B cell (primary cell): ENCODE data around the gene SLC13A2. TPM values are rescaled to one million over a fixed set of nuclear protein-coding genes. Genes with fewer than 3 reads are reported as not detected.
A peak's percentile ranks its signal among the peaks of the same experiment; 100 is the strongest.

Source experiments
- ATAC-seq: fragments of 200-7000 bp; cut with Tn5 transposase; one replicate; pipeline ENCODE4 v1.10.0; 2021; ENCODE audit warnings: low read depth, mild to moderate bottlenecking, moderate number of reproducible peaks, moderate library complexity
- CTCF ChIA-PET: fragments of 350-600 bp; sonication (Branson Sonifier 250); formaldehyde crosslinking; loops from one replicate; lab custom pipeline; 2021; ENCODE audit warnings: antibody characterized with exemption, inconsistent platforms; lab: Charles Lee
- POLR2A ChIA-PET: fragments of 350-600 bp; sonication (Branson Sonifier 250); formaldehyde crosslinking; loops from one replicate; lab custom pipeline; 2021; ENCODE audit warnings: antibody characterized with exemption; lab: Charles Lee
- DNase-seq: peaks from one replicate; pipeline ENCODE4 v3.0.0; 2013
- H2AFZ ChIP-seq: 2 replicates; pipeline ENCODE4 v1.6.1; 2012; ENCODE audit warnings: mild to moderate bottlenecking, low read depth, low read length; ENCODE audit not compliant: insufficient read depth, poor library complexity, severe bottlenecking
- H3K27ac ChIP-seq, 2 donors: 1 replicate in 1 of 2; 2 replicates in 1 of 2; pipeline ENCODE4 v1.5.1; 2012 to 2013; ENCODE audit warnings: low read length in 2 of 2, mild to moderate bottlenecking in 2 of 2, moderate library complexity in 1 of 2
- H3K27me3 ChIP-seq, 4 experiments: fragments of 200-600 bp in 1 of 4; sonication (generic) in 1 of 4; replicated peaks in 1 of 4; 1 replicate in 2 of 4; 2 replicates in 2 of 4; pipeline versions ENCODE4 v1.6.1 to v1.7.0; 2013 to 2016; ENCODE audit warnings: low read length in 3 of 4, mild to moderate bottlenecking in 2 of 4, mixed read lengths in 1 of 4, moderate library complexity in 1 of 4; ENCODE audit not compliant: insufficient read depth in 4 of 4, control insufficient read depth in 3 of 4; ENCODE audit errors: control extremely low read depth in 1 of 4
- H3K36me3 ChIP-seq, 2 experiments: replicated peaks in 1 of 2; 1 replicate in 1 of 2; 2 replicates in 1 of 2; pipeline versions ENCODE4 v1.6.1 to v1.7.1; 2013; ENCODE audit warnings: low read length in 1 of 2; ENCODE audit not compliant: insufficient read depth in 2 of 2, control insufficient read depth in 1 of 2; ENCODE audit errors: control extremely low read depth in 1 of 2, extremely low read depth in 1 of 2
- H3K4me1 ChIP-seq, 2 donors: fragments of 200-600 bp in 1 of 2; sonication (generic) in 1 of 2; 1 replicate in 1 of 2; 2 replicates in 1 of 2; pipeline versions ENCODE4 v1.5.1 to v1.6.1; 2013 to 2017; ENCODE audit warnings: low read length in 2 of 2; ENCODE audit not compliant: control insufficient read depth in 2 of 2, insufficient read depth in 2 of 2
- H3K4me2 ChIP-seq: replicated peaks from 2 replicates; pipeline ENCODE3; 2012; ENCODE audit warnings: mild to moderate bottlenecking, low read depth, low read length; ENCODE audit not compliant: poor library complexity, severe bottlenecking
- H3K4me3 ChIP-seq, 5 experiments: fragments of 200-600 bp in 1 of 5; sonication (generic) in 1 of 5; 1 replicate in 3 of 5; 2 replicates in 2 of 5; pipeline versions ENCODE4 v1.5.1 to v1.7.0; 2011 to 2016; ENCODE audit warnings: low read length in 4 of 5, mild to moderate bottlenecking in 4 of 5, low read depth in 2 of 5, control low read depth in 1 of 5, moderate library complexity in 1 of 5; ENCODE audit not compliant: insufficient read depth in 1 of 5; ENCODE audit errors: control extremely low read depth in 1 of 5, extremely low read depth in 1 of 5
- H3K79me2 ChIP-seq: fragments of 200-600 bp; sonication (generic); one replicate; pipeline ENCODE4 v1.6.0; 2016; ENCODE audit warnings: low read length; ENCODE audit not compliant: control insufficient read depth, insufficient read depth
- H3K9ac ChIP-seq: fragments of 200-600 bp; sonication (generic); 2 replicates; pipeline ENCODE4 v1.6.1; 2017; ENCODE audit warnings: mild to moderate bottlenecking, low read length, moderate library complexity
- H3K9me3 ChIP-seq, 3 donors: one replicate each; pipeline versions ENCODE4 v1.6.1 to v1.7.1; 2013; ENCODE audit warnings: low read length in 2 of 3; ENCODE audit not compliant: control insufficient read depth in 2 of 3, insufficient read depth in 1 of 3; ENCODE audit errors: control extremely low read depth in 1 of 3
- H4K20me1 ChIP-seq: 2 replicates; pipeline ENCODE4 v1.6.0; 2012; ENCODE audit warnings: mild to moderate bottlenecking, low read length; ENCODE audit not compliant: insufficient read depth, control insufficient read depth, poor library complexity, severe bottlenecking
- H3K27ac Mint-ChIP-seq: one replicate; pipeline ENCODE4 v1.8.0; 2021; ENCODE audit warnings: mixed read lengths
- H3K27me3 Mint-ChIP-seq: one replicate; pipeline ENCODE4 v1.8.0; 2021; ENCODE audit warnings: mixed read lengths
- H3K4me1 Mint-ChIP-seq: one replicate; pipeline ENCODE4 v1.8.0; 2021; ENCODE audit warnings: mixed read lengths
- H3K4me3 Mint-ChIP-seq: one replicate; pipeline ENCODE4 v1.8.0; 2021; ENCODE audit warnings: mixed read lengths
- H3K9me3 Mint-ChIP-seq: one replicate; pipeline ENCODE4 v1.8.0; 2022; ENCODE audit warnings: mixed read lengths; ENCODE audit not compliant: insufficient read depth
- CTCF ChIP-seq: fragments of 200-600 bp; IDR thresholded peaks from one replicate; pipeline ENCODE4 v1.8.0; 2022; ENCODE audit warnings: antibody characterized with exemption, mild to moderate bottlenecking
- EZH2 ChIP-seq: IDR thresholded peaks from 2 replicates; pipeline ENCODE4 v1.6.1; 2012; ENCODE audit warnings: borderline replicate concordance, low read depth, mild to moderate bottlenecking, moderate library complexity, low read length; ENCODE audit not compliant: insufficient read depth, poor library complexity, severe bottlenecking
- WGBS: methylation state at CpG from one replicate; pipeline ENCODE4 v1.1.5; 2013; ENCODE audit warnings: missing lambda C conversion rate; ENCODE audit not compliant: insufficient coverage; 5-methylcytosine and 5-hydroxymethylcytosine counted together
- intact Hi-C: fragments of 100-400 bp; cut with micrococcal nuclease; formaldehyde crosslinking; loops from one replicate; pipeline ENCODE4 v1.10.0; 2022
- polyA plus RNA-seq: library from polyadenylated mRNA; depleted of rRNA; stranded (reverse); fragments of >200 nt; gene quantifications from 2 replicates; pipeline ENCODE4 v1.2.3, GENCODE V29; 2012
- total RNA-seq, 2 donors: library from RNA; stranded (reverse); fragments of 120-200 nt in 1 of 2; gene quantifications; 1 replicate in 1 of 2; 2 replicates in 1 of 2; pipeline versions ENCODE4 v1.2.3 to v1.2.4, GENCODE V29; 2013 to 2022

Gene SLC13A2
- total and polyA plus RNA-seq, 2 donors (not counting 1 experiment from before 2014, with no cell fraction given), result not detected

DNA sequence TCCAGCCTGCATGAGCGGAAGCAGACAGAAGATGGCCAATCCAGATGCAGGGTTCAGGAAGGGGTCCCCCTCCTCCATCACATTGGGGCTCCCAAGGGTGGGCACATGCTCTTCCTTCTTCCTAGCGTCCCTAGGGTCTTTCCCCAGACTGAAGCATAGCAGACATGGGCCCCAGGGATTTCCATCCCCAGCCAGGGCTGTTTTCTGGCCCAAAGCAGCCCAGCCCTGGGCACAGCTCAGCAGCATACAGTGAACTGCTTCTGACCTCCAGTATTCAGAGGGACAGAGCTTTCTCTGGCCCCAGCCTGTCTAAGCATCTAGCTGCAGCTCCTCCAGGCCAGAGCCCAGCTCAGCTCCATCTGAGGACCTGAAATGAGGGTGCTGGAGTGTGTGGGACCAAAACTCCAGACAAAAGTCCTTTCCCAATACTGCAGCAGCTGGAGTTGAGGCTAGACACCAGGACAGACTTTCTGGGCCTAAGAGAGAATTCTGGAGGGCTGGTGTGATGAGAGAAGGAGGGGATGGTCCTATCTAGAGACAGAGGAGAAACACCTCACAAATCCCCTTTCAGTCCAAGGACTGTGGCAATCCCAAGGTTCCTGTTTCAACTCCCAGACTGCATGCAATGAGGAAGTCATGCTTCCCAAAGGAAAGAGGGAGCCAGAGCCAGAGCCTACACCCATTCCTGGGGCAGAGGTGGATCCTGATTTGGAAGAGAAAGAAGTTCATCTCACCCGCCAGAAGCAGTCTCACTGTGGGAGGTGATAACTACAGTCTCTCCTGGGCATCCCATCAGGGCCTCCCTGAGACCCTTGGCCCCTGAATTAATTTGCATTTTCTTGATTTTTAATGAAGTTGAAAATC lies 28.2 kb downstream of the SLC13A2 start:
- DNase-seq (no peak), ATAC-seq (no peak)
- no peak overlapping the region for H3K27ac ChIP-seq
- 80% methylated on average over 3 of the region's 3 CpGs for WGBS
- no peaks in the 10 kb centered on the region for H3K9me3 Mint-ChIP-seq
- CTCF ChIA-PET, result interaction anchor here (0.6 to 15.2 kb wide), 4 partner anchors 46 to 116 kb away, joined by 3 to 220 read pairs (median 6); partner anchors contain the start of gene RSKR
- H3K4me1 ChIP-seq, result peaks cover 8 to 10% of the 10 kb centered on the region in 2 donors
- H3K9me3 ChIP-seq, result no peaks in the 10 kb centered on the region
- intact Hi-C loops, result no loop called here
- no peak for TF ChIP-seq EZH2
- TF ChIP-seq CTCF, result no peak
- no peaks in the 10 kb centered on the region for H4K20me1 ChIP-seq
- peaks cover 14% of the 10 kb centered on the region for H3K4me1 Mint-ChIP-seq
- peak overlapping the region; percentile 38 for H2AFZ ChIP-seq
- H3K9ac ChIP-seq, result no peak overlapping the region
- no peaks in the 10 kb centered on the region for H3K36me3 ChIP-seq
- peak overlapping the region; percentile 6 for H3K27ac Mint-ChIP-seq
- H3K27me3 Mint-ChIP-seq, result no peaks in the 10 kb centered on the region
- POLR2A ChIA-PET, result interaction anchor here (0.6 to 0.7 kb wide), 3 partner anchors 42 to 70 kb away, joined by 4 to 6 read pairs (median 5); no protein-coding TSS in a partner anchor
- no peak overlapping the region for H3K4me2 ChIP-seq
- H3K4me3 ChIP-seq, result no peak overlapping the region
- H3K4me3 Mint-ChIP-seq, result no peak overlapping the region
- no peaks in the 10 kb centered on the region for H3K79me2 ChIP-seq
- H3K27me3 ChIP-seq, result no peaks in the 10 kb centered on the region

DNA sequence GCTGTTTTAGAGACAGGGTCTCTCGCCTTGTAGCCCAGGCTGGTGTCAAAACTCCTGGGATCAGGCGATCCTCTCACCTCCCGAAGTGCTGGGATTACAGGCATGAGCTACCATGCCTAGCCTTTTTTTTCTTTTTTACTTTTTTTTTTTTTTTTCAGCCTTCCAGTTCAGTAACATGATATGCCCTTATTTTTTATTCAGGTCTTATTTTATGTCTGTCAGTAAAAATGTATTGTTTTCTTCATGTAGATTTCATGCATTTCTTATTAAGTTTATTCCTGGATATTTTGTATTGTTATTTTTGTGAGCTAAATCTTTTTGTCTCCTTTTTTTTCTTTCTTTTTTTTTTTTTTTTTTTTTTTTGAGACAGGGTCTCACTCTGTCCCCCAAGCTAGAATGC lies 30.0 kb downstream of the SLC13A2 start:
- intact Hi-C loops, result no loop called here
- H3K9ac ChIP-seq, result no peak overlapping the region
- CTCF ChIA-PET, result interaction anchor here (0.7 to 15.2 kb wide), 4 partner anchors 9 to 113 kb away, joined by 3 to 220 read pairs (median 4); partner anchors contain the start of gene RSKR
- no peak for ATAC-seq
- no peaks in the 10 kb centered on the region for H4K20me1 ChIP-seq
- POLR2A ChIA-PET, result interaction anchor here (0.7 kb wide), 2 partner anchors 86 to 566 kb away, joined by 3 to 8 read pairs; no protein-coding TSS in a partner anchor
- TF ChIP-seq EZH2, result no peak
- no peak for TF ChIP-seq CTCF
- H3K27me3 ChIP-seq, result peaks cover 0 to 2% (median under 1%) of the 10 kb centered on the region in 4 experiments
- no peaks in the 10 kb centered on the region for H3K36me3 ChIP-seq
- no peaks in the 10 kb centered on the region for H3K9me3 ChIP-seq
- WGBS, result 89% methylated on average over 3 of the region's 3 CpGs
- H3K4me1 ChIP-seq, result peaks cover 8 to 10% of the 10 kb centered on the region in 2 donors
- Mint-ChIP-seq H3K4me1 (peaks cover 14% of the 10 kb centered on the region), H3K27ac (no peak overlapping the region), H3K27me3 (peaks cover 6% of the 10 kb centered on the region), H3K4me3 (no peak overlapping the region), H3K9me3 (no peaks in the 10 kb centered on the region)
- H3K4me2 ChIP-seq, result no peak overlapping the region
- H2AFZ ChIP-seq, result no peak overlapping the region
- H3K27ac ChIP-seq, result no peak overlapping the region
- DNase-seq, result no peak
- no peaks in the 10 kb centered on the region for H3K79me2 ChIP-seq
- no peak overlapping the region for H3K4me3 ChIP-seq
